ENCODE results near the gene ZNF385C. TPM values are rescaled to one million over a fixed set of nuclear protein-coding genes. Genes with fewer than 3 reads are reported as not detected.

The ZNF385C gene
- total and polyA plus RNA-seq, 11 donors, result 0.06 to 0.38 (median 0.19) TPM; not detected in 3

GRCh38 chr17:42111265-42111636, 13.0 kb upstream of the ZNF385C start:
- H3K4me3 ChIP-seq, result peak overlapping the region in 7 of 12 donors; percentile 57 to 82 (median 68)
- intact Hi-C loops (cut with DNase I), result loop anchor here in 3 of 10 donors (2.0 to 10.0 kb wide), 3 partner anchors 44 to 148 kb away; no protein-coding TSS in a partner anchor
- no peak for DNase-seq
- peak overlapping the region in 8 of 12 donors; percentile 83 to 93 (median 92) for H3K27ac ChIP-seq
- peaks cover 0 to 28% (median 16%) of the 10 kb centered on the region in 12 donors for H3K4me1 ChIP-seq
- no peaks in the 10 kb centered on the region for H3K9me3 ChIP-seq
- H3K36me3 ChIP-seq, result peaks cover 0 to 58% (median 13%) of the 10 kb centered on the region in 9 donors
- 81 to 90% (median 88%) methylated on average over 11 of the region's 11 CpGs for WGBS, 4 donors
- no peaks in the 10 kb centered on the region for H3K27me3 ChIP-seq
- ATAC-seq, result no peak
- TF ChIP-seq POLR2A (IDR thresholded peaks at IDR 0.05) (no peak), CTCF (IDR thresholded peaks at IDR 0.05) (no peak)

GRCh38 chr17:42110301-42111264, 12.3 kb upstream of the ZNF385C start:
- TF ChIP-seq POLR2A (IDR thresholded peaks at IDR 0.05), result no peak
- no peak for TF ChIP-seq CTCF (IDR thresholded peaks at IDR 0.05)
- intact Hi-C loops (cut with DNase I), result loop anchor here in 3 of 10 donors (2.0 to 10.0 kb wide), 3 partner anchors 43 to 148 kb away; no protein-coding TSS in a partner anchor
- 90 to 93% (median 91%) methylated on average over 18 of the region's 18 CpGs for WGBS, 4 donors
- H3K9me3 ChIP-seq, result no peaks in the 10 kb centered on the region
- no peaks in the 10 kb centered on the region for H3K27me3 ChIP-seq
- H3K4me1 ChIP-seq, result peaks cover 0 to 28% (median 16%) of the 10 kb centered on the region in 12 donors
- H3K27ac ChIP-seq, result peak overlapping the region in 1 of 12 donors; percentile 92
- peak overlapping the region in 1 of 12 donors; percentile 82 for H3K4me3 ChIP-seq
- H3K36me3 ChIP-seq, result peaks cover 0 to 57% (median 8%) of the 10 kb centered on the region in 9 donors
- no peak for ATAC-seq
- DNase-seq, result peak in 1 of 5 donors; percentile 42

GRCh38 chr17:42109086-42109485, 10.8 kb upstream of the ZNF385C start:
- TF ChIP-seq CTCF (IDR thresholded peaks at IDR 0.05) (no peak), POLR2A (IDR thresholded peaks at IDR 0.05) (no peak)
- Histone ChIP-seq H3K27ac (no peak overlapping the region), H3K27me3 (no peaks in the 10 kb centered on the region), H3K9me3 (no peaks in the 10 kb centered on the region), H3K36me3 (peaks cover 0 to 64% (median 5%) of the 10 kb centered on the region in 9 donors), H3K4me1 (peaks cover 0 to 28% (median 16%) of the 10 kb centered on the region in 12 donors), H3K4me3 (no peak overlapping the region)
- ATAC-seq (no peak), DNase-seq (peak in 1 of 5 donors; percentile 37)
- intact Hi-C loops (cut with DNase I), result no loop called here
- 90 to 95% (median 94%) methylated on average over 8 to 9 of the region's 9 CpGs for WGBS, 4 donors

Measured in heart left ventricle (tissue), 16 donors.